OCI-LY7 (cell line): Measurements from ENCODE around the gene SPRYD3. TPM values are rescaled to one million over a fixed set of nuclear protein-coding genes. Genes with fewer than 3 reads are reported as not detected.

Experiments
- BruUV-seq: library from RNA; stranded (reverse); fragments of 400-500 nt; replicated peaks from 2 replicates; lab custom pipeline; 2021; lab: Mats Ljungman, UMichigan
- CTCF ChIA-PET: fragments of 300-600 bp; sonication (Branson Sonifier 250); formaldehyde crosslinking; loops from one replicate; lab custom pipeline; 2022; ENCODE audit warnings: antibody characterized with exemption; ENCODE audit not compliant: unreplicated experiment; lab: Charles Lee
- POLR2A ChIA-PET: fragments of 300-600 bp; sonication (Branson Sonifier 250); formaldehyde crosslinking; loops from one replicate; lab custom pipeline; 2022; ENCODE audit warnings: antibody characterized with exemption; lab: Charles Lee
- DNase-seq: peaks from one replicate; pipeline ENCODE4 v3.0.0-alpha.2; 2015; ENCODE audit warnings: low spot score
- H2AFZ ChIP-seq: fragments of 200-600 bp; sonication (generic), shearing (Covaris generic); 2 replicates; pipeline ENCODE4 v1.6.1; 2014; ENCODE audit warnings: mild to moderate bottlenecking, antibody characterized with exemption, low read length, moderate library complexity
- H3K27ac ChIP-seq: fragments of 200-600 bp; sonication (generic); 2 replicates; pipeline ENCODE4 v1.5.1; 2014; ENCODE audit warnings: mixed run types, low read depth, mild to moderate bottlenecking, moderate library complexity, low read length, inconsistent platforms; ENCODE audit not compliant: poor library complexity, severe bottlenecking
- H3K36me3 ChIP-seq: fragments of 200-600 bp; sonication (generic); 2 replicates; pipeline ENCODE4 v1.6.1; 2014; ENCODE audit warnings: mild to moderate bottlenecking, antibody characterized with exemption, low read length, moderate library complexity, mixed read lengths; ENCODE audit not compliant: insufficient read depth
- H3K4me1 ChIP-seq: fragments of 200-600 bp; sonication (generic); 2 replicates; pipeline ENCODE4 v1.5.1; 2014; ENCODE audit warnings: mild to moderate bottlenecking, low read length; ENCODE audit not compliant: insufficient read depth, poor library complexity, severe bottlenecking
- H3K4me2 ChIP-seq: fragments of 200-600 bp; sonication (generic); 2 replicates; pipeline ENCODE4 v1.6.1; 2014; ENCODE audit warnings: mild to moderate bottlenecking, low read length
- H3K4me3 ChIP-seq: fragments of 200-600 bp; sonication (generic); 2 replicates; pipeline ENCODE4 v1.5.1; 2014; ENCODE audit warnings: mild to moderate bottlenecking, low read depth, low read length; ENCODE audit not compliant: poor library complexity, severe bottlenecking
- H3K79me2 ChIP-seq: fragments of 200-600 bp; sonication (generic); 2 replicates; pipeline ENCODE4 v1.6.1; 2016; ENCODE audit warnings: low read depth, mild to moderate bottlenecking, low read length, moderate library complexity, mixed read lengths; ENCODE audit not compliant: insufficient read depth
- H3K9me2 ChIP-seq: fragments of 200-600 bp; sonication (generic); 2 replicates; pipeline ENCODE4 v1.6.1; 2016; ENCODE audit warnings: mild to moderate bottlenecking, low read length, mixed read lengths; ENCODE audit not compliant: insufficient read depth
- H3K9me3 ChIP-seq: fragments of 200-600 bp; sonication (generic); 2 replicates; pipeline ENCODE4 v1.6.1; 2014; ENCODE audit warnings: mild to moderate bottlenecking, mixed run types, low read length, mixed read lengths
- H4K20me1 ChIP-seq: fragments of 200-600 bp; sonication (generic); 2 replicates; pipeline ENCODE4 v1.6.1; 2014; ENCODE audit warnings: mild to moderate bottlenecking, antibody characterized with exemption, low read length, moderate library complexity, mixed read lengths; ENCODE audit not compliant: insufficient read depth
- CTCF ChIP-seq: fragments of 200-600 bp; sonication (generic); conservative IDR thresholded peaks from 2 replicates; pipeline ENCODE4 v1.5.1; 2014; ENCODE audit warnings: mild to moderate bottlenecking, antibody characterized with exemption, low read length, moderate library complexity, mixed read lengths
- EZH2phosphoT487 ChIP-seq: fragments of 200-600 bp; sonication (generic); IDR thresholded peaks from 2 replicates; pipeline ENCODE4 v1.6.1; 2018; ENCODE audit warnings: low read depth, borderline replicate concordance, mild to moderate bottlenecking, mixed run types, antibody characterized with exemption, low read length, moderate library complexity, mixed read lengths
- intact Hi-C: fragments of 100-400 bp; cut with micrococcal nuclease; formaldehyde crosslinking; loops from one replicate; pipeline ENCODE4 v1.10.0; 2022; ENCODE audit not compliant: unreplicated experiment
- total RNA-seq, 2 experiments: library from RNA; depleted of rRNA in 1 of 2; stranded (reverse); fragments of >200 nt in 1 of 2; shearing (Covaris generic) in 1 of 2; gene quantifications; 2 replicates each; pipeline ENCODE4 v1.2.3, GENCODE V29; 2014 to 2022

Gene SPRYD3
- total RNA-seq, 2 experiments from 2014 or later: 7.3 to 20.5 TPM

- H3K9me2 ChIP-seq: no peaks in the 10 kb centered on the region
- intact Hi-C loops: no loop called here
- H2AFZ ChIP-seq: no peak overlapping the region
- BruUV-seq: no TSS peak
- H3K27ac ChIP-seq: no peak overlapping the region
- POLR2A ChIA-PET: interaction anchor here (0.6 kb wide), 1 partner anchor 29 kb away, joined by 3 read pairs; no protein-coding TSS in a partner anchor
- DNase-seq: no peak
- H3K9me3 ChIP-seq: no peaks in the 10 kb centered on the region
- H3K4me1 ChIP-seq: no peaks in the 10 kb centered on the region
- TF ChIP-seq CTCF (no peak), EZH2phosphoT487 (no peak)
- CTCF ChIA-PET: interaction anchor here (0.5 kb wide), 1 partner anchor 54 kb away, joined by 4 read pairs; the partner anchor contains the start of gene EIF4B
- no peaks in the 10 kb centered on the region for H4K20me1 ChIP-seq
- H3K4me2 ChIP-seq: no peak overlapping the region
- H3K4me3 ChIP-seq: no peak overlapping the region
- H3K79me2 ChIP-seq: no peaks in the 10 kb centered on the region
- peaks cover 3% of the 10 kb centered on the region; the same call in 1 of the 2 replicates for H3K36me3 ChIP-seq
Measured at GRCh38 chr12:53060064-53060720, 19.0 kb downstream of the SPRYD3 start.

DNA sequence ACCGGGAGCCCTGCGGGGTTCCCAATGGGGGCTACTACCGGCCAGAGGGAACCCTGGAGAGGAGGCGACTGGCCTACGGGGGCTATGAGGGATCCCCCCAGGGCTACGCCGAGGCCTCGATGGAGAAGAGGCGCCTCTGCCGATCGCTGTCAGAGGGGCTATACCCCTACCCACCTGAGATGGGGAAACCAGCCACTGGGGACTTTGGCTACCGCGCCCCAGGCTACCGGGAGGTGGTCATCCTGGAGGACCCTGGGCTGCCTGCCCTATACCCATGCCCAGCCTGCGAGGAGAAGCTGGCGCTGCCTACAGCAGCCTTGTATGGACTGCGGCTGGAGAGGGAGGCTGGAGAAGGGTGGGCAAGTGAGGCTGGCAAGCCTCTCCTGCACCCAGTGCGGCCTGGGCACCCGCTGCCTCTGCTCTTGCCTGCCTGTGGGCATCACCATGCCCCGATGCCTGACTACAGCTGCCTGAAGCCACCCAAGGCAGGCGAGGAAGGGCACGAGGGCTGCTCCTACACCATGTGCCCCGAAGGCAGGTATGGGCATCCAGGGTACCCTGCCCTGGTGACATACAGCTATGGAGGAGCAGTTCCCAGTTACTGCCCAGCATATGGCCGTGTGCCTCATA, 19.6 kb downstream of the SPRYD3 start:
- Histone ChIP-seq H3K4me1 (no peaks in the 10 kb centered on the region), H3K27ac (no peak overlapping the region), H4K20me1 (no peaks in the 10 kb centered on the region), H3K36me3 (no peaks in the 10 kb centered on the region), H3K9me2 (no peaks in the 10 kb centered on the region), H3K79me2 (no peaks in the 10 kb centered on the region), H3K4me2 (no peak overlapping the region), H3K4me3 (no peak overlapping the region), H3K9me3 (no peaks in the 10 kb centered on the region), H2AFZ (no peak overlapping the region)
- TF ChIP-seq EZH2phosphoT487 (no peak), CTCF (no peak)
- BruUV-seq: no TSS peak
- no peak for DNase-seq
- ChIA-PET POLR2A (interaction anchor here (0.6 kb wide), 1 partner anchor 29 kb away, joined by 3 read pairs; no protein-coding TSS in a partner anchor), CTCF (no interaction called here)
- intact Hi-C loops: no loop called here
